ENCODE data around the gene NPDC1.

The NPDC1 gene

GRCh38 chr9:137056739-137057415 is 10.9 kb upstream of the NPDC1 start:
- Histone ChIP-seq H3K36me3 (replicated peaks) (no peaks in the 10 kb centered on the region), H3K9me3 (no peaks in the 10 kb centered on the region), H3K4me3 (no peak overlapping the region), H3K4me1 (0 out of 2 replicates have a peak, but pooled peaks cover 3% of the 10 kb centered on the region), H3K27me3 (ENCODE audit: low read depth) (0 out of 2 replicates have a peak, but pooled peaks cover 3% of the 10 kb centered on the region)
- no peak for DNase-seq (ENCODE audit: low spot score in 2 of 2)
- in situ Hi-C loops (cut with MboI; ENCODE audit: low sequenced_read_pairs): no loop called here

- DNase-seq (ENCODE audit: low spot score in 2 of 2): no peak
- Histone ChIP-seq H3K9me3 (no peaks in the 10 kb centered on the region), H3K4me3 (no peak overlapping the region), H3K4me1 (0 out of 2 replicates have a peak, but pooled peaks cover 3% of the 10 kb centered on the region), H3K36me3 (replicated peaks) (no peaks in the 10 kb centered on the region), H3K27me3 (ENCODE audit: low read depth) (peaks cover 3% of the 10 kb centered on the region)
- in situ Hi-C loops (cut with MboI; ENCODE audit: low sequenced_read_pairs): no loop called here
Observed at GRCh38 chr9:137055385-137056364, 9.7 kb upstream of the NPDC1 start.

- no peak for DNase-seq (ENCODE audit: low spot score in 2 of 2)
- in situ Hi-C loops (cut with MboI; ENCODE audit: low sequenced_read_pairs): no loop called here
Observed at GRCh38 chr9:137054932-137055384, 9.0 kb upstream of the NPDC1 start.

GRCh38 chr9:137053944-137054931 is 8.3 kb upstream of the NPDC1 start, which contains the start of gene ENTPD2:
TSS of gene ENTPD2 (minus strand) at chr9:137054061. CDS start at chr9:137053997, 64 bp downstream.
- H3K27me3 ChIP-seq (ENCODE audit: low read depth): peaks cover 14% of the 10 kb centered on the region
- in situ Hi-C loops (cut with MboI; ENCODE audit: low sequenced_read_pairs): no loop called here
- 0 out of 2 replicates have a peak, but pooled peaks cover 3% of the 10 kb centered on the region for H3K4me1 ChIP-seq
- peak; percentile 25 to 64 for DNase-seq (ENCODE audit: low spot score in 2 of 2)
- H3K4me3 ChIP-seq: peak within 1 kb of the TSS; percentile 24
- H3K9me3 ChIP-seq: no peaks in the 10 kb centered on the region
- no peaks in the 10 kb centered on the region for H3K36me3 ChIP-seq (replicated peaks)

More at GRCh38 chr9:137054932-137055384, 9.0 kb upstream of the NPDC1 start:
- Histone ChIP-seq H3K4me1 (0 out of 2 replicates have a peak, but pooled peaks cover 3% of the 10 kb centered on the region), H3K9me3 (no peaks in the 10 kb centered on the region), H3K4me3 (no peak overlapping the region), H3K27me3 (ENCODE audit: low read depth) (peaks cover 8% of the 10 kb centered on the region), H3K36me3 (replicated peaks) (no peaks in the 10 kb centered on the region)

GRCh38 chr9:137052998-137053943 is 7.3 kb upstream of the NPDC1 start:
- Histone ChIP-seq H3K27me3 (ENCODE audit: low read depth) (peaks cover 18% of the 10 kb centered on the region), H3K4me3 (no peak overlapping the region), H3K36me3 (replicated peaks) (no peaks in the 10 kb centered on the region), H3K9me3 (no peaks in the 10 kb centered on the region), H3K4me1 (0 out of 2 replicates have a peak, but pooled peaks cover 3% of the 10 kb centered on the region)
- in situ Hi-C loops (cut with MboI; ENCODE audit: low sequenced_read_pairs): no loop called here
- DNase-seq (ENCODE audit: low spot score in 2 of 2): no peak

GRCh38 chr9:137052293-137052692 is 6.3 kb upstream of the NPDC1 start:
- H3K4me1 ChIP-seq: 0 out of 2 replicates have a peak, but pooled peaks cover 3% of the 10 kb centered on the region
- no peak overlapping the region for H3K4me3 ChIP-seq
- H3K27me3 ChIP-seq (ENCODE audit: low read depth): peaks cover 18% of the 10 kb centered on the region
- no peaks in the 10 kb centered on the region for H3K36me3 ChIP-seq (replicated peaks)
- DNase-seq (ENCODE audit: low spot score in 2 of 2): no peak
- no peaks in the 10 kb centered on the region for H3K9me3 ChIP-seq
- in situ Hi-C loops (cut with MboI; ENCODE audit: low sequenced_read_pairs): no loop called here

GRCh38 chr9:137051145-137051724 is 5.3 kb upstream of the NPDC1 start:
- in situ Hi-C loops (cut with MboI; ENCODE audit: low sequenced_read_pairs): no loop called here

GRCh38 chr9:137050570-137050969 is 4.6 kb upstream of the NPDC1 start:
- no peaks in the 10 kb centered on the region for H3K9me3 ChIP-seq
- H3K27me3 ChIP-seq (ENCODE audit: low read depth): peaks cover 18% of the 10 kb centered on the region
- DNase-seq (ENCODE audit: low spot score in 2 of 2): no peak
- in situ Hi-C loops (cut with MboI; ENCODE audit: low sequenced_read_pairs): no loop called here
- H3K4me1 ChIP-seq: 0 out of 2 replicates have a peak, but pooled peaks cover 3% of the 10 kb centered on the region
- H3K4me3 ChIP-seq: no peak overlapping the region
- H3K36me3 ChIP-seq (replicated peaks): no peaks in the 10 kb centered on the region

More at GRCh38 chr9:137051145-137051724, 5.3 kb upstream of the NPDC1 start:
- Histone ChIP-seq H3K36me3 (replicated peaks) (no peaks in the 10 kb centered on the region), H3K27me3 (ENCODE audit: low read depth) (peaks cover 18% of the 10 kb centered on the region), H3K4me1 (0 out of 2 replicates have a peak, but pooled peaks cover 3% of the 10 kb centered on the region), H3K4me3 (no peak overlapping the region), H3K9me3 (no peaks in the 10 kb centered on the region)
- no peak for DNase-seq (ENCODE audit: low spot score in 2 of 2)

- in situ Hi-C loops (cut with MboI; ENCODE audit: low sequenced_read_pairs): no loop called here
- Histone ChIP-seq H3K4me3 (no peak overlapping the region), H3K4me1 (peaks cover 3% of the 10 kb centered on the region; the same call in 1 of the 2 replicates), H3K36me3 (replicated peaks) (no peaks in the 10 kb centered on the region), H3K27me3 (ENCODE audit: low read depth) (peaks cover 18% of the 10 kb centered on the region), H3K9me3 (no peaks in the 10 kb centered on the region)
- DNase-seq (ENCODE audit: low spot score in 2 of 2): peak; percentile 22 to 86
Observed at GRCh38 chr9:137049544-137050449, 3.8 kb upstream of the NPDC1 start.

GRCh38 chr9:137048655-137049543 is 2.9 kb upstream of the NPDC1 start:
- DNase-seq (ENCODE audit: low spot score in 2 of 2): peak in 1 of 2 experiments; percentile 42

More at GRCh38 chr9:137048655-137049543, 2.9 kb upstream of the NPDC1 start:
- H3K27me3 ChIP-seq (ENCODE audit: low read depth): peaks cover 18% of the 10 kb centered on the region
- H3K9me3 ChIP-seq: no peaks in the 10 kb centered on the region
- H3K36me3 ChIP-seq (replicated peaks): no peaks in the 10 kb centered on the region
- no peak overlapping the region for H3K4me3 ChIP-seq
- in situ Hi-C loops (cut with MboI; ENCODE audit: low sequenced_read_pairs): no loop called here
- no peaks in the 10 kb centered on the region; the same call in 1 of the 2 replicates for H3K4me1 ChIP-seq
